K562 (cell line): ENCODE measurements around the gene TIMP3.

ENCODE experiments used
- ARID2 ChIP-seq: fragments of 450-650 bp; IDR thresholded peaks from 2 replicates; pipeline ENCODE4 v1.6.1; 2017; ENCODE audit warnings: antibody characterized with exemption, mild to moderate bottlenecking
- EZH2 ChIP-seq: IDR thresholded peaks from 2 replicates; pipeline ENCODE4 v1.6.1; 2012; ENCODE audit warnings: low read depth, mild to moderate bottlenecking, inconsistent platforms, low read length, borderline replicate concordance
- NBN ChIP-seq: fragments of 450-650 bp; IDR thresholded peaks from 2 replicates; pipeline ENCODE4 v1.6.1; 2016; ENCODE audit warnings: low read depth, mild to moderate bottlenecking
- POLR2A ChIP-seq: fragments of 450-650 bp; conservative IDR thresholded peaks from 2 replicates; pipeline ENCODE4 v1.6.1; 2016
- TSHZ1 ChIP-seq: fragments of 250-450 bp; sonication (Bioruptor Pico); IDR thresholded peaks from 2 replicates; pipeline ENCODE4 v1.4.0; 2020; ENCODE audit warnings: mild to moderate bottlenecking, moderate library complexity
- TF ChIP-seq, protein P1 (sequence below), 2 experiments: IDR thresholded peaks; 2 replicates each; pipeline ENCODE4 v1.6.1; 2012; ENCODE audit warnings: improper control_type of control experiment in 2 of 2, low read depth in 2 of 2, low read length in 2 of 2, borderline replicate concordance in 1 of 2
- TF ChIP-seq, protein P2 (sequence below): sonication (generic); formaldehyde crosslinking; IDR thresholded peaks from 2 replicates; pipeline ENCODE4 v1.5.0; 2020; ENCODE audit warnings: missing genetic modification reagents
- TF ChIP-seq, protein P3 (sequence below), 2 experiments: fragments of 200-800 bp in 1 of 2; sonication (Bioruptor generic) in 1 of 2; sonication (generic) in 1 of 2; formaldehyde crosslinking in 1 of 2; IDR thresholded peaks in 1 of 2; conservative IDR thresholded peaks in 1 of 2; 2 replicates each; pipeline versions ENCODE4 v1.5.0 to v1.6.1; 2016 to 2020; ENCODE audit warnings: missing compliant biosample characterization in 1 of 2, missing genetic modification characterization in 1 of 2, missing genetic modification reagents in 1 of 2

DNA sequence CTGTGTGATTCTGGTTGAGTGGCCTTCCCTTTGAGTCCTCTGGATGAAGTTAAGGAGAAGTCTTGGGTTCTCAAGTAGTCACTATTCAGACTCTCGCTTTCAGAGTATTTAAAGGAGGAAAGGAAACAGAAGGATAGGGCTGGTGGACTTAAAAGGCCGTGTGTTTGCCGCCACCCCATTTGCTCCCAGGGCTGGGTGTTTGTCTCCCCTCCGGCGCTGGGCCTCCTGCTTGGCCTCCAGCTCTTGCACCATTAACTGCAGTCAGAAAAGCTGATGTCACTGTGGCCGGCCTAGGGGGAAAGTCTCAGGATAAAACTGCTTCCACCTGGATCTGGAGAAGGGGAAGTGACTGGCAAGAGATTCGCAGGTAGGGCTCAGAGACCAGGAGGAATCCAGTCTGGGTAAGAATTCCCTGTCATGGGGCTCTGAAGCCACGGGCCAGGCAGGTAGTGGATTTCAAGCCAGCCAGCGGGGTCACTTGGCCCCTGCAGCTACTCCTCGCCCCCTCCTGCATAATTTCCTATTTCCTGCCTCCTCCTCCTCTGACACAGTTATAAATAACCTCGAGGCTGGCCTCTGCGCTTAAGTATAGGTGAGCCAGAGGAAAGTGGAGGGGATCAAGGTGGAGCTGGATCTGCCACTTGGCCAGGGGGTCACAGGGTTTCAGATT lies 17.1 kb downstream of the TIMP3 start:
- TF ChIP-seq ARID2 (no peak), EZH2 (no peak), POLR2A (no peak), TSHZ1 (CRISPR knock-in tag) (no peak), NBN (no peak)
- TF ChIP-seq, protein P1, sequence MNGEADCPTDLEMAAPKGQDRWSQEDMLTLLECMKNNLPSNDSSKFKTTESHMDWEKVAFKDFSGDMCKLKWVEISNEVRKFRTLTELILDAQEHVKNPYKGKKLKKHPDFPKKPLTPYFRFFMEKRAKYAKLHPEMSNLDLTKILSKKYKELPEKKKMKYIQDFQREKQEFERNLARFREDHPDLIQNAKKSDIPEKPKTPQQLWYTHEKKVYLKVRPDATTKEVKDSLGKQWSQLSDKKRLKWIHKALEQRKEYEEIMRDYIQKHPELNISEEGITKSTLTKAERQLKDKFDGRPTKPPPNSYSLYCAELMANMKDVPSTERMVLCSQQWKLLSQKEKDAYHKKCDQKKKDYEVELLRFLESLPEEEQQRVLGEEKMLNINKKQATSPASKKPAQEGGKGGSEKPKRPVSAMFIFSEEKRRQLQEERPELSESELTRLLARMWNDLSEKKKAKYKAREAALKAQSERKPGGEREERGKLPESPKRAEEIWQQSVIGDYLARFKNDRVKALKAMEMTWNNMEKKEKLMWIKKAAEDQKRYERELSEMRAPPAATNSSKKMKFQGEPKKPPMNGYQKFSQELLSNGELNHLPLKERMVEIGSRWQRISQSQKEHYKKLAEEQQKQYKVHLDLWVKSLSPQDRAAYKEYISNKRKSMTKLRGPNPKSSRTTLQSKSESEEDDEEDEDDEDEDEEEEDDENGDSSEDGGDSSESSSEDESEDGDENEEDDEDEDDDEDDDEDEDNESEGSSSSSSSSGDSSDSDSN (IDR thresholded peaks at IDR 0.05; ENCODE audit: borderline replicate concordance in 1 of 2, low read depth in 2 of 2, low read length in 2 of 2): no peak
- TF ChIP-seq, protein P2, sequence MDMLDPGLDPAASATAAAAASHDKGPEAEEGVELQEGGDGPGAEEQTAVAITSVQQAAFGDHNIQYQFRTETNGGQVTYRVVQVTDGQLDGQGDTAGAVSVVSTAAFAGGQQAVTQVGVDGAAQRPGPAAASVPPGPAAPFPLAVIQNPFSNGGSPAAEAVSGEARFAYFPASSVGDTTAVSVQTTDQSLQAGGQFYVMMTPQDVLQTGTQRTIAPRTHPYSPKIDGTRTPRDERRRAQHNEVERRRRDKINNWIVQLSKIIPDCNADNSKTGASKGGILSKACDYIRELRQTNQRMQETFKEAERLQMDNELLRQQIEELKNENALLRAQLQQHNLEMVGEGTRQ: no peak
- TF ChIP-seq, protein P3, sequence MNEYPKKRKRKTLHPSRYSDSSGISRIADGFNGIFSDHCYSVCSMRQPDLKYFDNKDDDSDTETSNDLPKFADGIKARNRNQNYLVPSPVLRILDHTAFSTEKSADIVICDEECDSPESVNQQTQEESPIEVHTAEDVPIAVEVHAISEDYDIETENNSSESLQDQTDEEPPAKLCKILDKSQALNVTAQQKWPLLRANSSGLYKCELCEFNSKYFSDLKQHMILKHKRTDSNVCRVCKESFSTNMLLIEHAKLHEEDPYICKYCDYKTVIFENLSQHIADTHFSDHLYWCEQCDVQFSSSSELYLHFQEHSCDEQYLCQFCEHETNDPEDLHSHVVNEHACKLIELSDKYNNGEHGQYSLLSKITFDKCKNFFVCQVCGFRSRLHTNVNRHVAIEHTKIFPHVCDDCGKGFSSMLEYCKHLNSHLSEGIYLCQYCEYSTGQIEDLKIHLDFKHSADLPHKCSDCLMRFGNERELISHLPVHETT (CRISPR knock-in tag; conservative IDR thresholded peaks at IDR 0.05 in 1 of 2, IDR thresholded peaks at IDR 0.05 in 1 of 2): no peak
